ENCODE measurements around the gene NHEJ1.

Gene NHEJ1

DNA sequence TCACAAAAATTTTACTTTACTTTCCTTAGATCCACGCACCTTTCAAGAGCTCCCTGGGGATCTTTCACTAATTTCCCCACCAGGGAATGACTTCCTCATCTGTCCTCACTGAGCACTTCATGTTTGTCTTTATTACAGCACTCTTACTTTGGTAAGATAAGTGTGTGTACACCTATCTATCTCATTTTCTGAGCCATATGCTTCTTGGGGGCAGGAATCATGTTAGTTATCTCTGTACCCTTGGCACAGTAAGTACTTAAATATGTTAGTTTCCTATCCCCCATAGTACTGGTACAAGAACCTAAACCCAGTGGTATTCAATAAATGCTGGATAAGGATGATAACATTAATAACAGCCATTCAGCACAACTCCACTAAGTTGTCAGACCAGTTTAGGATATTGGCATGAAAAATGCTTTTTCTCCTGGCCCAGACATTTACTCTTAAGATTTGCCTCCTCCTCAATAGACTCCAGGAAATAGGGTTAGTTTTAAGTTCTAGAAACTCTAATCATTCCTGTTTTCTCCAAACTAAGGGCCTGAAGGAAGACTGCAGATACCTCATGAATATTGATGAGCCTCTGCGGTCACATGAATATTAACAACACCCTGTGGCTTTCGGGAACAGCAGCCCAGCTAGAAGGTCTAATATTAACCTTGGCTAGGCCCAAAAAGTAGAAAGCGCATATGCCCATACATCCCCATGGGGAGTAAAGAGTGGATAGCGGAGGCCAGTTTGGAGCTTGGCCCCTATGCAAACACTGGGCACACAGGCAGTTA, 38.2 kb downstream of the NHEJ1 start:
- DNase-seq, result no peak

GRCh38 chr2:219120082-219120481, 40.5 kb downstream of the NHEJ1 start:
- DNase-seq, result no peak

GRCh38 chr2:219119422-219120043, 41.1 kb downstream of the NHEJ1 start:
- no peak for DNase-seq

GRCh38 chr2:219118504-219118903, 42.1 kb downstream of the NHEJ1 start:
- no peak for DNase-seq

DNA sequence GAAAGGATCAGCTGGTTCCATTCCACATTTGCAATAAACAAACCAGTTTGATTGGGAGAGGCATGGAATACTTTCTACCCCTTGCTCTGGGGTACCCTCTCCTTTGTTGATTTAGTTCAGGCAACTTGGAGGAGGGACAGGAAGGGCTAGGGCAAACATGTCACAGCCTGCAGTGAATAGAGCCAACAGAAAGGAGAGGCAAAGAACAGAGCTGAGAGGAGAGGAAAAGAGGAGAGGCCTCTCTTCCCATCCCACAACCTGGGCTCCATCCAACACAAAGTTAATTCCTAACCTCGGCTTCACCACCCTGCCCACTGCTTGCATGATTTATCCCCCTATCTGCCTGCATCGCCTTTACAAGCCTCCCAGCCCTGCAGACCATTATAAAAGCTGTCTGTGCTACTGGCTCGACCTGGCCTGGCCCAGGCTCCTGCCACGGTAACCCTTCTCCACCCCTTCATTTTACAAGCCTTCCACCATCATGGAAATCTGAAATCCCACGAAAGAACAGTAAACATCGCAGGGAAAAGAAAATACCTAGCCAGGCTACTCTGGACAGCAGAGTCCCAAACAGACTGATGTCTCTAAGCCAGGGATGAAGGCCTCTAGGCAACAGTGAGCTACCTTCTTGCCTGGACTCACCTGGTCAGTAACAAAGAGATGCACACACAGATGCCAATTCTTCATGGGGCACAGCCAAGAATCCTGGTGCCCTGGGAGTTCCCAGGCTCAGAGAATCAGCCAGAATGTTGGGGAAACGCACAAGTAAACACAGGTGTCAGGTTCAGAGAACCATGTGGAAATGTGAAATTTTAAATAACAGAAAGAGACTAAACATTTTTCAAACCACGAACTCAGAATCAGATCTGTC, 43.6 kb downstream of the NHEJ1 start:
- no peak for DNase-seq

DNA sequence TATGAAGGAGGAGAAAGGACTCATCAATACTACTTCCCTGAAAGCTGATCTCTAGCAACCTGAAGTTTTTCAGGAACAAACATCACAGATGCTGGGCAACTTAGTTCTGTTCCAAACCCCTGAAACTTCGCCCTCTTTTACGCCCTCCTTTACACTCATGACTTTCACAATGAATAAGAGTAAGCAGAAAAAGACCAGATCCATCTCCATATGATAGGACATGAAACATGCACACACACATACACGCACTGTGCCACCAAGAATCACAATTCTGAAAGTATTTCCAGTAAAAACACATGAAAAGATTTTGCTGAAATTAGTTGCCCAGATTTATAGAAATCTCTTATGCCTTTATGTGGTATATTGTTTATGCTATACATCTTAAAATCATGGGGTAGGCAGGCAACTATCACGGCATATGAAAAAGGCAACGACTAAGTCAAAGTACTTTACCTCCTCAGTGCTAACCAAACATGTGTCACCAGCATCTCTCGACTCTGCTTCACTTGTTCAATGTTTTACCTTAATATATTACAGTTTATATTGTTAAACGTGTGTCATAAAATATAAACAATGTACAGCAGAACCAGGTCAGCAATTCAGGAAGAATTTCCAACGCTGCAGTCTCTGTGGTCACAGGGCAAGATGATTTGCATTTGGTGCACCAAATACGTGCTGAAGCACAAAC, 47.8 kb downstream of the NHEJ1 start:
- no peak for DNase-seq

DNA sequence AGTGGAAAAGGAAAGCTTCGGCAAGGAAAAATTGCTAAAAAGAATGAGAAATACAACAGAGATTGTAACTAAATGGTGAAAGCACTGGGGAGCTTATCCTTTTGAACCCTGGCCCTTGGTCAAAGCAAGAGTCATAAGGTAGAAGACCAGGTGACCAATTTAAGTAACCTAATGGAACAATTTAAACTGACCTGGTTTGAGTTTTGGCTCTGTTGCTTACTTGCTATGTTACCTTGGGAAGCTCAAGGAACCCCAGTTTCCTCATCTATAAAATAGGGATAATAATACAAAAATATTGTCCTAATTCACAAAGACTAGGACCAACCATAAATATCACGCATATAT, 48.6 kb downstream of the NHEJ1 start:
- DNase-seq, result no peak

GRCh38 chr2:219111375-219112061, 49.1 kb downstream of the NHEJ1 start:
- DNase-seq, result no peak

DNA sequence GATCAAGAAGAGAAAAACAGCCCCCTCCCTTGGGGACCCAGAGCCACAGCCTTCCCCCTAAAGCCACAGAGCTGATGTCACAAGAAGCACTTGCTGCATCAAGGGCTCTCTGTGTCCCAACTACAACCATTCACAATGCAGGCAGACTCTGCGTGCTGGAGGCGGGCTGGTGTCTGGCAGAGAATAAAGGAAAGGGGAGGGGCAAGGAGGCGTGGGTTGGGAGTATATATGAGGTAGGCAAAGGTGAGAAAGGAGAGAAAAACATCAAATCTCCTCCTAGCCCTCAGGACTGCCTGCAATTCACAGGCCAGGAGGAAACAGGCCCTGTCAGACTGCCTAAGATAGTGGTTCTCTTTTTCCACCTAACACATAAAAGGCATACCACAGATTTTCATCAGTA, 51.1 kb downstream of the NHEJ1 start:
- no peak for DNase-seq

DNA sequence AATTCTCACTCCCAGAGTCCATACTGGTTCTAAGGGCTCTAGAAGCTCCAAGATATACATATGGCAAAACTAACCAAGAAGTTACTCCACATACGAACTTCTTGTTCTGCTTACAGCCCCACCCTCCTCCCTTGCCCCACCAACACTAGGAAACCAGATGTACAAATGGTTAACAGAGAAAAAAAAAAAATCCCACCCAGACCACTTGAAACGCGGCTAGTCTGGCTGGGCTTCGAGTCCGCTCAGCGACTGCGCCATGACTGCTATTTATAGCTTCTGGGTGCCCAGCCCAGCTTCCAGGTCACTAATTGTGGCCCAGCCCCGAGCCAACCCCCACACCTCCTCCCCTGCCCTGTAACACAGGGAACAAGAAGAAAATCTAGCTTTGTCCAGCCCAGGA, 52.9 kb downstream of the NHEJ1 start:
- no peak for DNase-seq

GRCh38 chr2:219106251-219106650, 54.4 kb downstream of the NHEJ1 start:
- DNase-seq, result no peak

GRCh38 chr2:219104107-219105035, 56.2 kb downstream of the NHEJ1 start:
- peak; percentile 3 for DNase-seq

- no peak for DNase-seq
Measured at GRCh38 chr2:219099329-219099728, 61.3 kb downstream of the NHEJ1 start.

DNA sequence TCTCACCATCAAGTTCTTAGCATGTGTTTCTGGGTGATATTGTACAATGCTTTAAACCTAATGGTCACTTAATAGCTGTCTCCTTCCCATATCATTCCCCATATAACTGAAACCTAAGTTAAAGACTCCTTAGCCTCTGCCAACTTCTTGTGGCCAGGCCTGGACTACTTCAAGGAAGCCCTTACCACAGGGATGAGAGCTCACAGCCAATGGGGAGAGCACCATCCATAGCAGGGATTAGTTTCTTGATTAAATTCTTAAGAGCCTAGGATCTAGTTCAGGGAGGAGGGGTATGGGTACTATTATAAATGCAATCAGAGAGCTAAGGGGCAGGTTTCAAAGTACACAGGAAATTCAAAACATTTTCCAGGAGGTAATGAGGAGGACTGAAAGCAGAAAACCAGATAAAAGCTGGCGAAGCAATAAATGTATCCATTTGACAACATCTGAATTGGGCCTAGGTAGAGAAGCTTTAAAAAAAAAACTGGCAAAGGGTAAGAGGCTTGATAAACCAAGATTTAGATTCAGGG, 65.1 kb downstream of the NHEJ1 start:
- DNase-seq, result no peak

DNA sequence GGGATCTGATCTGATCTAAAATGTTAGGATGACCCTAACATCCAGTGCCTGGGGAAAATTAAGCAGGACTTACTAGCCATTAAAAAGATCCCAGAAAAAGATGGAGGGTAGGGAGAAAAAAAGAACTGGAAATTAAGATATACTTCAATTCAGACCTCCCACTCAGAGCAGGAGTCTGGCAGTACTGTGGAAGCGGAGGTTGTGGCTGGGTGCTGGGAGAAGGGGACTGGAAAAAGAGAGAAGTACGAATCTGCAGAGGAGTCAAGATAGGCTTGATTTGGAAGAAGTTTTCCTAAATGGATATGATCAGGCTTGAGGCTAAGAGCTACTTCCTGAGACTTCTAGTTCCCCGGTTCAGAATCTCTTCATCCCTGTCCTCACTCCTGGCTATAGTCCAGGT, 66.4 kb downstream of the NHEJ1 start:
- no peak for DNase-seq

- no peak for DNase-seq
Measured at GRCh38 chr2:219090436-219091299, 69.9 kb downstream of the NHEJ1 start.

DNA sequence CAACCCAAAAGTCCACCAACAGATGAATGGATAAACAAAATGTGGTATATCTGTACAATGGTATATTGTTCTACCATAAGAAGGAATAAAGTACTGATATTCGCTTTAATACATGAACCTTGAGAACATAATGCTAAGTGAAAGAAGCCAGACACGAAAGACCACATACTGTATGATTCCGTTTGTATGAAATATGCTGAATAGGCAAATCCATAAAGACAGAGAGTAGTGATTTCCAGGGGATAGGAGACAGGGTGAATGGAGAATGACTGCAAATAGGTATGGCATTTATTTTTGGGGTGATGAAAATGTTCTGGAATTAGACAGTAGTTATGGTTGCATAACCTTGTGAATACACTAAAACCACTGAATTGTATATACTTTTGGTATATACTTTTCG, 71.3 kb downstream of the NHEJ1 start:
- no peak for DNase-seq

- DNase-seq, result no peak
Measured at GRCh38 chr2:219087848-219088247, 72.8 kb downstream of the NHEJ1 start.

GRCh38 chr2:219087361-219087760, 73.3 kb downstream of the NHEJ1 start:
- no peak for DNase-seq

GRCh38 chr2:219086196-219086595, 74.4 kb downstream of the NHEJ1 start:
- DNase-seq, result no peak

Data from NCI-H1048 (cell line).